Measurements from ENCODE around the gene TSPAN15.

Gene TSPAN15

GRCh38 chr10:69553328-69553727 is 102.1 kb downstream of the TSPAN15 start:
- no peak for DNase-seq (ENCODE audit: low spot score)

GRCh38 chr10:69554611-69555010 is 103.3 kb downstream of the TSPAN15 start:
- DNase-seq (ENCODE audit: low spot score), result no peak

All from germinal center (tissue), 1 donor.